Measurements from ENCODE around the gene KCNK13. TPM values are rescaled to one million over a fixed set of nuclear protein-coding genes. Genes with fewer than 3 reads are reported as not detected.

The KCNK13 gene
- total RNA-seq, 1 donor from 2014 or later, result not detected

GRCh38 chr14:90159688-90160087 is 97.9 kb downstream of the KCNK13 start:
- H3K27me3 ChIP-seq, result no peaks in the 10 kb centered on the region
- H2AFZ ChIP-seq (replicated peaks), result no peak overlapping the region
- no peaks in the 10 kb centered on the region for H3K4me1 ChIP-seq
- DNase-seq (ENCODE audit: low spot score), result no peak
- no peak overlapping the region for H3K4me3 Mint-ChIP-seq
- H3K79me2 ChIP-seq (ENCODE audit: low read depth), result no peaks in the 10 kb centered on the region
- no peaks in the 10 kb centered on the region for H3K9me3 ChIP-seq (ENCODE audit: low read depth)
- peaks cover 2% of the 10 kb centered on the region for H3K27me3 Mint-ChIP-seq (ENCODE audit: insufficient read depth, low read depth)
- no peak overlapping the region for H3K27ac ChIP-seq
- no peaks in the 10 kb centered on the region for H3K36me3 ChIP-seq
- TF ChIP-seq CTCF (IDR thresholded peaks at IDR 0.05) (no peak), EZH2phosphoT487 (IDR thresholded peaks at IDR 0.05) (no peak), EZH2 (IDR thresholded peaks at IDR 0.05) (no peak)
- no peak overlapping the region for H3K4me3 ChIP-seq
- H3K4me1 Mint-ChIP-seq, result peaks cover 6% of the 10 kb centered on the region
- no peaks in the 10 kb centered on the region for H3K9me3 Mint-ChIP-seq
- no peak overlapping the region for H3K9ac ChIP-seq
- H3K4me2 ChIP-seq, result no peak overlapping the region
- H3F3A ChIP-seq (ENCODE audit: low read depth), result no peaks in the 10 kb centered on the region
- H3K27ac Mint-ChIP-seq, result no peak overlapping the region
- H3K36me3 Mint-ChIP-seq, result no peaks in the 10 kb centered on the region
- H4K20me1 ChIP-seq (ENCODE audit: low read depth), result no peaks in the 10 kb centered on the region

DNA sequence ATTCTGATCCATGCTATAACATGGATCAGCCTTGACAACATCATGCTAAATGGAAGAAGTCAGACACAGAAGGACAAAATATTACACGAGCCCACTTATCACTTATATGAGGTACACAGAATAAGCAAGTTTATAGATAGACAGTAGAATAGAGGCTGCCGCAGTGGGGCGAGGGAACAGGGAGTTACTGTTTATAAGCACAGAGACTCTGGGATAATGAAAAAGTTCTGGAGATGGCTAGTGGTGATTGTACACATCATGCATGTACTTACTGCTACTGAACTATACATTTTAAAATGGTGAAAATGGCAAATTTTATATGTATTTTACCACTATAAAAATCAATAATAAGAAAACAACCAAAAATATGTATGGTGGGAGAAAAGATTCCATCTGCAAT is 99.3 kb downstream of the KCNK13 start:
- no peak overlapping the region for H3K27ac Mint-ChIP-seq

GRCh38 chr14:90168425-90169105 is 106.8 kb downstream of the KCNK13 start:
- Mint-ChIP-seq H3K27ac (no peak overlapping the region), H3K36me3 (no peaks in the 10 kb centered on the region), H3K4me3 (no peak overlapping the region), H3K4me1 (no peaks in the 10 kb centered on the region), H3K27me3 (ENCODE audit: insufficient read depth, low read depth) (peaks cover 2% of the 10 kb centered on the region), H3K9me3 (no peaks in the 10 kb centered on the region)
- no peak overlapping the region for H3K27ac ChIP-seq
- H3K9me3 ChIP-seq (ENCODE audit: low read depth), result no peaks in the 10 kb centered on the region
- H3K9ac ChIP-seq, result no peak overlapping the region
- H3K79me2 ChIP-seq (ENCODE audit: low read depth), result no peaks in the 10 kb centered on the region
- no peak overlapping the region for H3K4me3 ChIP-seq
- H3K4me1 ChIP-seq, result no peaks in the 10 kb centered on the region
- no peak overlapping the region for H3K4me2 ChIP-seq
- no peaks in the 10 kb centered on the region for H3K36me3 ChIP-seq
- H4K20me1 ChIP-seq (ENCODE audit: low read depth), result no peaks in the 10 kb centered on the region
- no peak for TF ChIP-seq CTCF (IDR thresholded peaks at IDR 0.05)
- TF ChIP-seq EZH2 (IDR thresholded peaks at IDR 0.05), result no peak
- no peak for TF ChIP-seq EZH2phosphoT487 (IDR thresholded peaks at IDR 0.05)
- no peaks in the 10 kb centered on the region for H3F3A ChIP-seq (ENCODE audit: low read depth)
- no peaks in the 10 kb centered on the region for H3K27me3 ChIP-seq
- H2AFZ ChIP-seq (replicated peaks), result no peak overlapping the region
- DNase-seq (ENCODE audit: low spot score), result no peak

More for the DNA sequence above, 99.3 kb downstream of the KCNK13 start:
- Histone ChIP-seq H3K27ac (no peak overlapping the region), H3F3A (ENCODE audit: low read depth) (no peaks in the 10 kb centered on the region), H3K27me3 (no peaks in the 10 kb centered on the region), H3K36me3 (no peaks in the 10 kb centered on the region), H3K79me2 (ENCODE audit: low read depth) (no peaks in the 10 kb centered on the region), H4K20me1 (ENCODE audit: low read depth) (no peaks in the 10 kb centered on the region), H3K4me2 (no peak overlapping the region), H3K9me3 (ENCODE audit: low read depth) (no peaks in the 10 kb centered on the region), H3K4me3 (no peak overlapping the region), H3K9ac (no peak overlapping the region), H3K4me1 (no peaks in the 10 kb centered on the region), H2AFZ (replicated peaks) (no peak overlapping the region)
- no peak for TF ChIP-seq CTCF (IDR thresholded peaks at IDR 0.05)
- TF ChIP-seq EZH2 (IDR thresholded peaks at IDR 0.05), result no peak
- no peak for TF ChIP-seq EZH2phosphoT487 (IDR thresholded peaks at IDR 0.05)
- no peaks in the 10 kb centered on the region for H3K9me3 Mint-ChIP-seq
- H3K4me1 Mint-ChIP-seq, result peaks cover 6% of the 10 kb centered on the region
- H3K4me3 Mint-ChIP-seq, result no peak overlapping the region
- DNase-seq (ENCODE audit: low spot score), result no peak
- H3K36me3 Mint-ChIP-seq, result no peaks in the 10 kb centered on the region
- peaks cover 2% of the 10 kb centered on the region for H3K27me3 Mint-ChIP-seq (ENCODE audit: insufficient read depth, low read depth)
